ENCODE measurements around the gene ASB10. TPM values are rescaled to one million over a fixed set of nuclear protein-coding genes. Genes with fewer than 3 reads are reported as not detected.

The ASB10 gene
- total RNA-seq, 2 experiments from 2014 or later = not detected

Other genes with a start within 250 kb of the ASB10 start
- under 1 TPM; 0.48 to 0.54 TPM for gene KCNH2, start 208.9 kb downstream of the ASB10 start, total RNA-seq
- gene NOS3, start 196.2 kb downstream of the ASB10 start, total RNA-seq = 10 to 100 TPM in 1 of 2 experiments, 1 to 10 TPM in 1; 9.3 to 11.1 TPM
- gene ATG9B, start 162.8 kb downstream of the ASB10 start, total RNA-seq = 10 to 100 TPM in 1 of 2 experiments, 1 to 10 TPM in 1; 6.9 to 10.0 TPM
- 10 to 100 TPM; 41.9 to 44.5 TPM for gene ABCB8, start 158.8 kb downstream of the ASB10 start, total RNA-seq
- gene ASIC3, start 138.7 kb downstream of the ASB10 start, total RNA-seq = 1 to 10 TPM; 5.5 to 6.7 TPM
- 10 to 100 TPM; 12.5 to 16.7 TPM for gene CDK5, start 129.4 kb downstream of the ASB10 start, total RNA-seq
- 10 to 100 TPM; 58.7 to 85.0 TPM for gene SLC4A2, start 127.7 kb downstream of the ASB10 start, total RNA-seq
- gene FASTK, start 106.4 kb downstream of the ASB10 start, total RNA-seq = 10 to 100 TPM; 56.6 to 56.7 TPM
- 10 to 100 TPM; 54.0 to 67.7 TPM for gene TMUB1, start 103.8 kb downstream of the ASB10 start, total RNA-seq
- 10 to 100 TPM; 29.4 to 33.2 TPM for gene AGAP3, start 100.8 kb downstream of the ASB10 start, total RNA-seq
- gene GBX1, start 19.6 kb downstream of the ASB10 start, total RNA-seq = under 1 TPM in 1 of 2 experiments, not detected in 1; 0.16 TPM
- gene H2BK1, start 23.2 kb upstream of the ASB10 start, total RNA-seq = not detected
- 10 to 100 TPM; 48.4 to 49.0 TPM for gene ABCF2, start 40.0 kb upstream of the ASB10 start, total RNA-seq
- 10 to 100 TPM; 20.7 to 27.3 TPM for gene CHPF2, start 45.2 kb upstream of the ASB10 start, total RNA-seq
- gene SMARCD3, start 61.4 kb upstream of the ASB10 start, total RNA-seq = 1 to 10 TPM; 4.1 to 4.8 TPM
- 10 to 100 TPM; 51.4 to 70.4 TPM for gene NUB1, start 154.6 kb upstream of the ASB10 start, total RNA-seq
- gene WDR86, start 222.8 kb upstream of the ASB10 start, total RNA-seq = not detected

Data from activated CD4-positive, alpha-beta T cell treated with anti-CD3 and anti-CD28 coated beads for 36 hours (primary cell).